GM12801 (cell line): Measurements from ENCODE around the gene RAB6B.

Source experiments
- CTCF ChIP-seq: IDR thresholded peaks from one replicate; pipeline ENCODE4 v1.5.1; 2011; ENCODE audit warnings: control low read depth; ENCODE audit not compliant: insufficient read length; ENCODE audit errors: extremely low read depth

The RAB6B gene

GRCh38 chr3:133939463-133939835 lies 43.8 kb upstream of the RAB6B start:
- TF ChIP-seq CTCF, result no peak

DNA sequence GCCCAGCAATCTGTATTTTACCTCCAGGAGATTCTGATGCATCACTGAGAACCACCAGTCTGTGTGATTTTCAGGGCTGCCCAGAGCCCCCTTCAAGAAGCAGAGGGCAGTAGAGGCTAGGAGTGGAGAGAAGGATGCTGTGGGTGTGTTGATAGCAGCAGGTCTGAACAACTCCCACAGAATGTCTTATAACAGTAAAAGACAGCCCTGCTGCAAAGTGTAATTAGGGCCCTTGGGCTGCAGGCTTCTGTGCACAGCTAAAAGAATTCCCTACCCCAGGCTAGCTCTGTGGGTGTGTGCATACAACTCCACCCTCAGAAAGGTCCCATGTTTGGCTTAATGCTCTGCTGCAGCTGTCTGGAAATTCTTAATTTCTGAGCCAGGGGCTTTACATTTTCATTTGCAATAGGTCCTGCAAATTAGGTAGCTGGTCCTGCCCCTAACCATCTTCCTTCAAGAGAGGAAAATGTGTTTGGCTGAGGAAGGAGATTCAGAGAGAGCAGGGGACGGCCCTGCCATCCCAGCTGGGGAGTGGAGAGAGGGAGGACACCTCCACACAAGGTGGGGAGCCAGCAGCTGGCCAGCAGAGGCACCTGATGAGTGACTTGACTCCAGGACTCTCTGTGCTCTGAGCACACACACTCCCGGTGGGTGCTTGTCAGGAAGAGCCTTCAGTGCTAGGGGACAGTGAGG lies 43.2 kb upstream of the RAB6B start:
- TF ChIP-seq CTCF, result no peak

- TF ChIP-seq CTCF, result no peak
These were observed 42.3 kb upstream of the RAB6B start for GRCh38 chr3:133937756-133938601.

DNA sequence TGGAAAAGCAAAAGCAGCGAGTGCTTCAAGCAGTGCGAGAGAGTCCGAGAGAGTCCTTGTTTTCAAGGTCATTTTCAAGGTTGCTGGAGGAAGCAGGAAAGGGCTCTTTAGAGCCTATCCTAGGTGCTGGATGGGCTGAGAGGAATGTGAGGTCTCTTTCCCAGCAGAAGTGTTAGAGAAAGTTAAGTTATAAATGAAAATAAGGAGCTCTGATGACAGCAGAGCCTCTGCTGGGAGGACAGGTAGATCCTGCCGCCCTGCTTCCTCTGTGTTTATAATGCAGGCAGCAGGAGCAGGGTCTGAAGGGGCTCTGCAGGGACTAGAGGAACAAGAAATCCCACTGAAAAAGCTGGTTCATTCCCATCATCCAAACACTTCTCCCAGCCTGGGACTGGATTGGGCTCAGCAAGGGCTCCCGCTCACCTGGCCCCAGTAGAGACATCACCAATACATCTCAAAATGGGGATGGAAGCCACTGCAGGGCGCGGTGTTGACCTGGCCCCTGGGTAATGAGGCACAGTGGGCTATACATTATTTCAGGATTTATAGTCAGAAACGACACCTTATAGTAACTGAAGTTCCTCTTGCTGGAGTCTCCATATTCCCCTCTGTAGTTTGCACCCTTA lies 41.5 kb upstream of the RAB6B start:
- TF ChIP-seq CTCF, result no peak

DNA sequence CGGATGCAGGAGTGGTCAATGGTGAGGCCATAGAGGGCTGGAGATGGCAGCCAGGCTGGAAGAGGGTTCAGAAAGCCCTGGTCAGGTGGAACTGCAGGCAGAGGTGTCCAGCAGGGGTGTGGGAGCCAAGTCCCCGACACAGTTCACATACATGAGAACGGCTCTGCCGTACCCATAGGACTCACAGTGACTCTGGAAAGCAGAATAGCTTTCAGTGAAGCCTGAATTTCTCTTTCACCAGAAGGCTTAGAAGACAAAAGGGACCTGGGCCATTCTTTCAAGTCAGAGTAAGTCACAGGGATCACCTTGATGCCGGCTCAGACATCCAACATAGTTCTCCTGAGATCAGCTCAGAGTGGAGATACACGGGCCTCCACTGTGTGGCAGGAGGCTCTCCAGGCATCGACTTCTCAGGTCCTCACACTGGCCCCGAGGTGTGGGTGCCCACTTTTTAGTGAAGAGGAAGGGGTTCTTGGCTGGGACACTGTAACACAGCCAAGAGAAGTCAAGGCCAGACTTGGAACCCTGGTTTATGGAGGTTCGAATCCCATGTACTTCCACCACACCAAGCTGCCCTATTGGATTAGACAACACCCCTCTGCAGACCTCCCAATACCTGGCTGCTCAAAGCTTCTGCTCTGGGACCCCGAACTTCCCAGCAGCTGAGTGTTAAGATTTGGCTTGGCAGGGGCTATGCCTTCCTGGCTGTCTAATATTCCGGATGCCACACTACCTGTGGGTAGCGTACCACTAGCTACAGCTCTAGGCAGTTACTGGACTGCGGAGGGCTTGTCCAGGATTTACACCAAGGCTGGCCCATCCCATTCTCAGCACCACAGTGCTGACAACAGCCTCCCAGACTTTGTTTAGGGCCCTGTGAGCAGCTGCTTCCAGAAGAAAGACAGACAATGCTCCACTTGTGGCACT lies 40.4 kb upstream of the RAB6B start:
- no peak for TF ChIP-seq CTCF

DNA sequence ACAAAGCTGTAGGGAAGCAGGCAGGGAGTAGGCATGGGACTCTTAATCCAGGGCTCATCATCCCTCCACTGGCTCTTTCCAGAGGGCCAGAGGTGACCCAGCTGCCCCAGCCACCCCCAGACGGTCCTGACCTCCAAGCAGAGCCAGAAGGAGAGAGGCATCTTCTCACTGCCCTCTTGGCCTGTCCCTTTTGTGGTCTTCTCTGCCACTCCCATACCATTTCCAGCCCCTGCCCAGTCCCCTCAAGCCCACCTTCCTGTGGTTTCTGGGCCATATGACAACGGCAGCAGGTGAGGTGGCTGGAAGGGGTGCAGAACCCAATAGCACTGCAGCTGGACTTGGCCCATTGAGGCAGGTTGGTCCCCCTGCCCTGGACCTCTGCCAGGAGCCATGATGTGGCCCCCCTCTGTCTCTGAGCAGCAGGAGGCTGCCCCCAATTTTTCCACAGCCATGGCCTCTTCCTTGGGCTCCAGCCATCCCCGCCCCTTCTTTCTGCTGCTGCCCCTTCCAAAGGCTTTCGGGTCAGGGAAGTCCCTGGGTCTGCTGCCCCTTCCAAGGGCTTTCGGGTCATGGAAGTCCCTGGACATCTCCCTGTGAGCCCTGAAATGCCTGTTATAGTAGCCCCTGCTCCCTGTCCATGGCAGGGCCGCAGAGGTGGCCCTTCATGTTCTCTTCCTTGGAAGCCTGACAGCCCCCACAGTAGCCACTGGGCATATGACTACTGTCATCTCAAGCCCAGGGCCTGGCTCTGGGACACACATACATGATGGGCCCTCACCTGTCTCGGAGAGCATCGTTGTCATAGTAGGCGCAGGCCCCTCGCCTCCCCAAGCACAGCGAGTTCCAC lies 39.5 kb upstream of the RAB6B start:
- no peak for TF ChIP-seq CTCF
